Iris pigment epithelial cell (primary cell): ENCODE data around the gene FHL3.
"Not testable (repeated sequence)": the region's sequence is repeated elsewhere in the genome, so short reads cannot be mapped to it uniquely, and the experiment has no call there.

Source experiments
- DNase-seq: peaks from one replicate; pipeline ENCODE4 v3.0.0-alpha.2; 2011; ENCODE audit warnings: low read depth

FHL3 gene

GRCh38 chr1:37987679-37988078 lies 17.6 kb downstream of the FHL3 start:
- DNase-seq: no peak

GRCh38 chr1:37983546-37983945 lies 21.8 kb downstream of the FHL3 start:
- no peak for DNase-seq

- no peak for DNase-seq
Measured at GRCh38 chr1:37978541-37978940, 26.8 kb downstream of the FHL3 start.

- DNase-seq: peak; percentile 69
Measured at GRCh38 chr1:37975083-37975482, 30.2 kb downstream of the FHL3 start.

GRCh38 chr1:37974567-37974966 lies 30.7 kb downstream of the FHL3 start:
- DNase-seq: no peak

- DNase-seq: not testable (repeated sequence)
Measured at GRCh38 chr1:37973684-37974083, 31.6 kb downstream of the FHL3 start.

- no peak for DNase-seq
Measured at GRCh38 chr1:37965301-37965700, 40.0 kb downstream of the FHL3 start.

- not testable (repeated sequence) for DNase-seq
Measured at GRCh38 chr1:37964106-37964505, 41.2 kb downstream of the FHL3 start.

- DNase-seq: peak; percentile 93
Measured at GRCh38 chr1:37958690-37959089, 46.6 kb downstream of the FHL3 start.

GRCh38 chr1:37955685-37956084 lies 49.6 kb downstream of the FHL3 start:
- DNase-seq: no peak

- DNase-seq: no peak
Measured at GRCh38 chr1:37954316-37954971, 50.9 kb downstream of the FHL3 start.

GRCh38 chr1:37952738-37953137 lies 52.6 kb downstream of the FHL3 start:
- DNase-seq: no peak

GRCh38 chr1:37951783-37952624 lies 53.3 kb downstream of the FHL3 start:
- DNase-seq: no peak

- no peak for DNase-seq
Measured at GRCh38 chr1:37951041-37951782, 54.1 kb downstream of the FHL3 start.

GRCh38 chr1:37949524-37950152 lies 55.7 kb downstream of the FHL3 start:
- DNase-seq: no peak

- no peak for DNase-seq
Measured at GRCh38 chr1:37948841-37949240, 56.5 kb downstream of the FHL3 start.

- no peak for DNase-seq
Measured at GRCh38 chr1:37948166-37948565, 57.1 kb downstream of the FHL3 start.

- no peak for DNase-seq
Measured at GRCh38 chr1:37947364-37947763, 58.0 kb downstream of the FHL3 start.
